Gastroesophageal sphincter (tissue), 4 donors: ENCODE measurements around the gene TMTC2. TPM values are rescaled to one million over a fixed set of nuclear protein-coding genes. Genes with fewer than 3 reads are reported as not detected.

Source experiments
- ATAC-seq: fragments of 150-250 bp; one replicate; pipeline ENCODE4 v1.9.1; 2016; ENCODE audit warnings: mild to moderate bottlenecking, moderate library complexity
- H3K27ac ChIP-seq, 4 donors: fragments of 200-600 bp; sonication (generic) in 3 of 4; 1 replicate in 3 of 4; 2 replicates in 1 of 4; pipeline ENCODE4 v1.5.1; 2016 to 2019
- H3K27me3 ChIP-seq: fragments of 200-600 bp; sonication (generic); one replicate; pipeline ENCODE4 v1.5.1; 2019
- H3K36me3 ChIP-seq, 2 donors: fragments of 200-600 bp; sonication (generic); one replicate each; pipeline ENCODE4 v1.5.1; 2019; ENCODE audit warnings: control low read depth in 1 of 2
- H3K4me1 ChIP-seq, 3 donors: fragments of 200-600 bp; sonication (generic); 1 replicate in 2 of 3; 2 replicates in 1 of 3; pipeline ENCODE4 v1.5.1; 2016 to 2019; ENCODE audit warnings: control low read depth in 2 of 3
- H3K4me3 ChIP-seq, 2 donors: fragments of 200-600 bp; sonication (generic); one replicate each; pipeline ENCODE4 v1.5.1; 2019; ENCODE audit warnings: mild to moderate bottlenecking in 1 of 2, moderate library complexity in 1 of 2
- H3K9me3 ChIP-seq, 3 donors: fragments of 200-600 bp; sonication (generic); one replicate each; pipeline ENCODE4 v1.5.1; 2017 to 2019; ENCODE audit warnings: control low read depth in 2 of 3
- EP300 ChIP-seq: sonication (generic); formaldehyde crosslinking; IDR thresholded peaks from one replicate; pipeline ENCODE4 v1.6.1; 2017; ENCODE audit warnings: antibody characterized with exemption, mild to moderate bottlenecking
- POLR2A ChIP-seq, 2 donors: fragments of 450-650 bp; IDR thresholded peaks; one replicate each; pipeline ENCODE4 v1.6.1; 2017; ENCODE audit warnings: antibody characterized with exemption in 2 of 2, mild to moderate bottlenecking in 2 of 2, moderate library complexity in 1 of 2
- POLR2AphosphoS5 ChIP-seq: sonication (generic); formaldehyde crosslinking; IDR thresholded peaks from one replicate; pipeline ENCODE4 v1.6.1; 2017; ENCODE audit warnings: antibody characterized with exemption
- WGBS, 2 donors: methylation state at CpG; one replicate each; pipeline ENCODE4 v1.1.5; 2018; ENCODE audit warnings: low coverage in 1 of 2; 5-methylcytosine and 5-hydroxymethylcytosine counted together
- total RNA-seq, 4 donors: library from RNA; depleted of rRNA; stranded (reverse); fragments of >200 nt; gene quantifications; one replicate each; pipeline ENCODE4 v1.1.0, GENCODE V29; 2016
- TF ChIP-seq, protein P1 (sequence below), 4 experiments: fragments of 200-600 bp in 2 of 4; fragments of 450-650 bp in 2 of 4; sonication (generic) in 1 of 4; IDR thresholded peaks; one replicate each; pipeline ENCODE4 v1.5.1; 2017 to 2019; ENCODE audit warnings: antibody characterized with exemption in 4 of 4, mild to moderate bottlenecking in 2 of 4, moderate library complexity in 2 of 4

Gene TMTC2
- total RNA-seq, 4 donors from 2014 or later: 7.4 to 21.8 (median 16.0) TPM

DNA sequence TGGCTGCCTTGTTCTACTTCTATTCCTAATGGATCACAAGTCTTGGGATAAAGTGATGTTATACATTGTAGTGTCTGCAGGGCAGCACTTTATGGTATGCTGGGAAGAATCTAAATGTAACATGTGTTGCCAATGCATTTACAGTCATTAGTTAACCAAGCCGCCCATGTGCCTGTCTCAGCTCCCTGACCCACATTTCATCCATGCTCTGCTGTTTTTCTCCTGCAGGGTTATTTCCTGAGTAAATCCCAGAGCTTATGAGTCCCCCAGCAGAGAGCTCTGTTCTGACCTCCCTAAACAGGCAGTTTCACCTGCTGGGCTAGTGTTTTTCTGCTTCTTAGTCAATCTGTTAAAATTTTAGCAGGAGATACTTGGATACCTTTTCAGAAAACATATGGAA, 4.4 kb upstream of the TMTC2 start:
- Histone ChIP-seq H3K4me3 (no peak overlapping the region), H3K9me3 (no peaks in the 10 kb centered on the region), H3K36me3 (no peaks in the 10 kb centered on the region), H3K4me1 (peaks cover 0 to 4% (median 0%) of the 10 kb centered on the region in 3 donors), H3K27me3 (no peaks in the 10 kb centered on the region), H3K27ac (no peak overlapping the region)
- 57 to 60% methylated on average over 1 of the region's 1 CpG for WGBS, 2 donors
- ATAC-seq: no peak
- TF ChIP-seq, protein P1, sequence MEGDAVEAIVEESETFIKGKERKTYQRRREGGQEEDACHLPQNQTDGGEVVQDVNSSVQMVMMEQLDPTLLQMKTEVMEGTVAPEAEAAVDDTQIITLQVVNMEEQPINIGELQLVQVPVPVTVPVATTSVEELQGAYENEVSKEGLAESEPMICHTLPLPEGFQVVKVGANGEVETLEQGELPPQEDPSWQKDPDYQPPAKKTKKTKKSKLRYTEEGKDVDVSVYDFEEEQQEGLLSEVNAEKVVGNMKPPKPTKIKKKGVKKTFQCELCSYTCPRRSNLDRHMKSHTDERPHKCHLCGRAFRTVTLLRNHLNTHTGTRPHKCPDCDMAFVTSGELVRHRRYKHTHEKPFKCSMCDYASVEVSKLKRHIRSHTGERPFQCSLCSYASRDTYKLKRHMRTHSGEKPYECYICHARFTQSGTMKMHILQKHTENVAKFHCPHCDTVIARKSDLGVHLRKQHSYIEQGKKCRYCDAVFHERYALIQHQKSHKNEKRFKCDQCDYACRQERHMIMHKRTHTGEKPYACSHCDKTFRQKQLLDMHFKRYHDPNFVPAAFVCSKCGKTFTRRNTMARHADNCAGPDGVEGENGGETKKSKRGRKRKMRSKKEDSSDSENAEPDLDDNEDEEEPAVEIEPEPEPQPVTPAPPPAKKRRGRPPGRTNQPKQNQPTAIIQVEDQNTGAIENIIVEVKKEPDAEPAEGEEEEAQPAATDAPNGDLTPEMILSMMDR (IDR thresholded peaks at IDR 0.05): no peak
- TF ChIP-seq POLR2A (IDR thresholded peaks at IDR 0.05) (no peak), POLR2AphosphoS5 (no peak), EP300 (no peak)

DNA sequence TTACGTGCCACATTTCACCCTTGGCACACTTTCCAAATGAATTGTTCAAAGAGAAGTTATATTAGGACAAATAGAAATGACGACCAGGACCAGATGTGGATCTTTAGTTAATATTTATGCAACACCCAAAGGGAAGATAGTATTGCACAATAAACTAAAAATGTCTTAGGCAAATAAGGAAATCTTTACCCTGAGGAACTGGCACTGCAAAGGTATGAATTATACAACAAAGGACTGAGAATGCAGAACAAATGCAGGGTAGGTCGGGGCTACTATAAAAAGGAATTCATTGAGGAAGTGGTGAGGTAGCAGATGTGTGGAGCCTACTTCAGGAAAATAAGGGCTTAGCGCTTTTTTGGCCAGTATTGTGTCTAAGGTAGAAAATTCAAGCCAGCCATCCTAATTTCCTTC, 3.9 kb upstream of the TMTC2 start:
- 28 to 41% methylated on average over 4 of the region's 4 CpGs for WGBS, 2 donors
- no peak for ATAC-seq
- Histone ChIP-seq H3K9me3 (no peaks in the 10 kb centered on the region), H3K27ac (no peak overlapping the region), H3K27me3 (no peaks in the 10 kb centered on the region), H3K36me3 (no peaks in the 10 kb centered on the region), H3K4me1 (peaks cover 0 to 8% (median 0%) of the 10 kb centered on the region in 3 donors), H3K4me3 (no peak overlapping the region)
- TF ChIP-seq POLR2A (IDR thresholded peaks at IDR 0.05) (no peak), POLR2AphosphoS5 (no peak), EP300 (no peak)
- TF ChIP-seq, protein P1 (IDR thresholded peaks at IDR 0.05): no peak

DNA sequence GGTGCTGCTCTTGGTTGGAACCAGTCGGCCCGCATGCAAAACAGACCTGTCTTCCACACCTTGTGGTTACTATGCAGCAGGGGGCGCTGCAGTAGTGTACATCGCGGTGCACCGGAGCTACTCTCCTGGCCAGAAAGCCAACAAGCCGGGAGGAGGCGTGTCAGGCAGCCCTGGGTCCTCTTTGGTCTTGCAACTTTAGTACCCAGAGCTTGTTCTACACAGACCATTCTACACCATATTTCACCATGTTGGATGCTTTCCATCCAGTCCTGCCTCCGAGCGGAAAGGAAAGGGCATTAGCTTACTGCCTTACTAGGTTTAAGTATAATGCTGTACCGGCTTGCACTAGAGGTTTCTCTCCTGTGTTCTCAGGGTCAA, 927 bp upstream of the TMTC2 start:
- Histone ChIP-seq H3K4me3 (peak overlapping the region; percentile 77 to 90), H3K36me3 (no peaks in the 10 kb centered on the region), H3K27me3 (no peaks in the 10 kb centered on the region), H3K27ac (peak overlapping the region; percentile 77 to 92 (median 90)), H3K9me3 (no peaks in the 10 kb centered on the region), H3K4me1 (peaks cover 0 to 26% (median 0%) of the 10 kb centered on the region in 3 donors)
- ATAC-seq: peak; percentile 81
- 0 to 9% methylated on average over 4 to 5 of the region's 11 CpGs for WGBS, 2 donors
- TF ChIP-seq POLR2AphosphoS5 (peak; percentile 49), POLR2A (IDR thresholded peaks at IDR 0.05) (no peak), EP300 (no peak)
- TF ChIP-seq, protein P1 (IDR thresholded peaks at IDR 0.05): peak; percentile 63 to 89 (median 88)

DNA sequence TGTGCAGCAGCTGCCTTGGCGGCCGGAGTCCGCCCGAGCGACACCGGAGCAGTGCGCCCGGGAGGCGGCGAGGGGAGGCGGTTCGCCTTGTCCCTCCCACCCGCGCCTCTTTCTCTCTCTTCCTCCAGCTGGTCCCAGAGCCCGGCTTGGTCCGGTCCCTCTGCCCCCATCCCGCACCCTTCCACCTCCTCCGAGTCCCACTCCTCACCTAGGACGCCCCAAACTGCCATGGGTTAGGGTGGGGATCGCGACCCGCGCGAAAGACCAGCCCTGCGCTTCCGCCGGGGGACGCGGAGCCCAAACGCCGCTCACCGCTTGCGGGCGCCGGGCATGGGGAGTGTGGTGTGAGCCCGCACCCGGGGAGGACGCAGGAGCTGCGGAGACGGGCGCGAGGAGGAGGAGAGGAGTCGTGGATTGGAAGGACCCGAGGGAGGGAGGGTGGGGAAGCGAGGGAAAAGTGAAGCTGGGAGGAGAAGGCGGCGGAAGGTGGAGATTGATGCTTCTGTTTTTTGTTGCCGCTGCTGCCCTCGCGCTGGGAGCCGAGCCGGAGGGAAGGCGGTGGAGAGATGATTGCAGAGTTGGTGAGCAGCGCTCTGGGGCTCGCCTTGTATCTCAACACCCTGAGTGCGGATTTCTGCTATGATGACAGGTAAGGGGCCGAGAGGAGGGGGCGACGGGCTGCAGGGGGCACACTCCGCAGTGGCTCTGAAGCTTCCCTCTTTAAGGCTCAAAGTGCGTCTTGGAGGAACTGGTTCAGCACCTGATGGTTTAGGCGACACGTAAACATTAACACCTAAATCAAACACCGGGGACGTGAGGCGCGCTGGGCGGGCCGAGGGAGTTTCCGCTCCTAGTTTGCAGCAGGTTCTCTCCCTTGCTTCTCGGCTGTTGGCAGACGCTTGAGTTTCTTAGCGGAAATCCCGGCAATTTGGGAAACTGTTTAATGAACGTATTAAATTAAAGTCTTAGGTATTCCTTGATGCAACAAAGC, 610 bp downstream of the TMTC2 start:
- Histone ChIP-seq H3K9me3 (no peaks in the 10 kb centered on the region), H3K4me1 (peaks cover 0 to 26% (median 0%) of the 10 kb centered on the region in 3 donors), H3K27me3 (no peaks in the 10 kb centered on the region), H3K4me3 (peak overlapping the region; percentile 77 to 90), H3K36me3 (no peaks in the 10 kb centered on the region), H3K27ac (peak overlapping the region; percentile 77 to 92 (median 90))
- TF ChIP-seq POLR2AphosphoS5 (no peak), POLR2A (IDR thresholded peaks at IDR 0.05) (peak in 1 of 2 donors; percentile 27), EP300 (no peak)
- TF ChIP-seq, protein P1 (IDR thresholded peaks at IDR 0.05): peak in 1 of 4 experiments; percentile 15
- 1 to 2% methylated on average over 11 to 22 of the region's 75 CpGs for WGBS, 2 donors
- ATAC-seq: peak; percentile 71
